Testis (tissue), 2 donors: Measurements from ENCODE around the gene FAIM2.

ENCODE experiments used
- POLR2A ChIP-seq: fragments of 450-650 bp; IDR thresholded peaks from one replicate; pipeline ENCODE4 v1.6.1; 2017; ENCODE audit warnings: antibody characterized with exemption, mild to moderate bottlenecking, moderate library complexity
- TF ChIP-seq, protein P1 (sequence below), 3 experiments: fragments of 450-650 bp in 2 of 3; fragments of 200-600 bp in 1 of 3; sonication (generic) in 1 of 3; IDR thresholded peaks; one replicate each; pipeline ENCODE4 v1.5.1; 2016 to 2019; ENCODE audit warnings: antibody characterized with exemption in 3 of 3, mild to moderate bottlenecking in 2 of 3, moderate library complexity in 1 of 3

DNA sequence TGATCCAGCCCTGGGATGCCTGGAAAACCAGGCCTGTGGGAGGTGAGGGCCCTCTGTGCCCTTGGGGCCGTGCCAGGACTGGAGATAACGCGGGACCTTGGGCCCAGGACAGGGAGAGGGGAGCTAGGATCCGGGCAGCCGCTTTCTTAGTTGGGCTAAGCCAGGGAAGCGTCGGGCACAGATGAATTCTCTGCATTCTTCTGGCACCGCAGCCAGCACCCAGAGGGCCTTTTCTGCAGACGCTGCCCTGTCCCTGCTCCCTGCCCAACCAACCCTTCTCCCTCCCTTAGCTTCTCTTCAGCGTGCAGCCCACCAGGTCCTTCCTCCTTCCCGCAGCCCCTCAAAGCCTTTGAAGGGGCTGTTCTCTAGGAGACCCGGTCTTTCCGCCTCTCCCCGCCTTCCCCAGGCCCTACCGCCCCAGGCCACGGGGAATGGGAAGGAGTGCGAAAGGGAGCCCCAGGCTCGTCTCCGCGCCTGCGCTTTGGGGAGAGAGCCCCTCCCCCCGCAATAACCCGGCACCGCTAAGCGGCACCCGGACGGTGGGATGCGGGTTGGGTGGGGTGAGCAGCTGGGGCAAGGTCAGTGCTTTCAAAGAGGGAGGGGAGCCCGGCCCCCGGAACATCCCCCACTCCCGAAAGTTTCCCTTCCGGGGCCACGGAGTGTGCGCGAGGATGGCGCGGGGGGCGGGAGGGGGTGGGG, 76.2 kb downstream of the FAIM2 start:
- TF ChIP-seq, protein P1, sequence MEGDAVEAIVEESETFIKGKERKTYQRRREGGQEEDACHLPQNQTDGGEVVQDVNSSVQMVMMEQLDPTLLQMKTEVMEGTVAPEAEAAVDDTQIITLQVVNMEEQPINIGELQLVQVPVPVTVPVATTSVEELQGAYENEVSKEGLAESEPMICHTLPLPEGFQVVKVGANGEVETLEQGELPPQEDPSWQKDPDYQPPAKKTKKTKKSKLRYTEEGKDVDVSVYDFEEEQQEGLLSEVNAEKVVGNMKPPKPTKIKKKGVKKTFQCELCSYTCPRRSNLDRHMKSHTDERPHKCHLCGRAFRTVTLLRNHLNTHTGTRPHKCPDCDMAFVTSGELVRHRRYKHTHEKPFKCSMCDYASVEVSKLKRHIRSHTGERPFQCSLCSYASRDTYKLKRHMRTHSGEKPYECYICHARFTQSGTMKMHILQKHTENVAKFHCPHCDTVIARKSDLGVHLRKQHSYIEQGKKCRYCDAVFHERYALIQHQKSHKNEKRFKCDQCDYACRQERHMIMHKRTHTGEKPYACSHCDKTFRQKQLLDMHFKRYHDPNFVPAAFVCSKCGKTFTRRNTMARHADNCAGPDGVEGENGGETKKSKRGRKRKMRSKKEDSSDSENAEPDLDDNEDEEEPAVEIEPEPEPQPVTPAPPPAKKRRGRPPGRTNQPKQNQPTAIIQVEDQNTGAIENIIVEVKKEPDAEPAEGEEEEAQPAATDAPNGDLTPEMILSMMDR (IDR thresholded peaks at IDR 0.05), result no peak
- TF ChIP-seq POLR2A, result no peak
